GM18873 (cell line): ENCODE measurements around the gene CCR1.

Experiments
- ATAC-seq: cut with Tn5 transposase; IDR thresholded peaks from one replicate; pipeline ENCODE4 v1.9.1; 2021; ENCODE audit warnings: mild to moderate bottlenecking, moderate library complexity, moderate number of reproducible peaks; ENCODE audit not compliant: unreplicated experiment, low FRiP score

The CCR1 gene

GRCh38 chr3:46208167-46208704, at the start of gene CCR1:
CCR1 (minus strand) TSS chr3:46208313; CDS start chr3:46204313, 4,000 bp downstream.
- ATAC-seq, result no peak

GRCh38 chr3:46252980-46253379, 44.9 kb upstream of the CCR1 start:
- ATAC-seq, result no peak

- no peak for ATAC-seq
These were observed 37.0 kb upstream of the CCR1 start for GRCh38 chr3:46245146-46245545.

- ATAC-seq, result no peak
These were observed 35.4 kb upstream of the CCR1 start for GRCh38 chr3:46243560-46243959.

- no peak for ATAC-seq
These were observed 34.0 kb upstream of the CCR1 start, which contains the start of gene CCR3 for GRCh38 chr3:46242120-46242519. CCR3 (plus strand) TSS chr3:46242460; CDS start chr3:46265159, 22,699 bp downstream.

- ATAC-seq, result no peak
These were observed 31.8 kb upstream of the CCR1 start for GRCh38 chr3:46239952-46240351.

- no peak for ATAC-seq
These were observed 31.3 kb upstream of the CCR1 start for GRCh38 chr3:46239301-46239938.

- ATAC-seq, result no peak
These were observed 30.3 kb upstream of the CCR1 start for GRCh38 chr3:46238386-46238785.

GRCh38 chr3:46236294-46237054, 28.4 kb upstream of the CCR1 start:
- ATAC-seq, result no peak

- ATAC-seq, result no peak
These were observed 27.3 kb upstream of the CCR1 start for GRCh38 chr3:46235425-46235824.

- ATAC-seq, result no peak
These were observed 25.1 kb upstream of the CCR1 start for GRCh38 chr3:46233194-46233593.

GRCh38 chr3:46231323-46231722, 23.2 kb upstream of the CCR1 start:
- no peak for ATAC-seq

- no peak for ATAC-seq
These were observed 20.4 kb upstream of the CCR1 start for GRCh38 chr3:46228260-46229242.

- no peak for ATAC-seq
These were observed 14.5 kb upstream of the CCR1 start for GRCh38 chr3:46222435-46223161.

GRCh38 chr3:46221938-46222337, 13.8 kb upstream of the CCR1 start:
- ATAC-seq, result no peak

- ATAC-seq, result no peak
These were observed 13.3 kb upstream of the CCR1 start for GRCh38 chr3:46221391-46221790.

- no peak for ATAC-seq
These were observed 10.1 kb upstream of the CCR1 start for GRCh38 chr3:46218196-46218709.

- ATAC-seq, result no peak
These were observed 7.8 kb upstream of the CCR1 start for GRCh38 chr3:46215810-46216414.

- ATAC-seq, result no peak
These were observed 6.7 kb upstream of the CCR1 start for GRCh38 chr3:46214751-46215352.
